BE2C (cell line): ENCODE measurements around the gene KAZN.

ENCODE experiments used
- DNase-seq: peaks from one replicate; pipeline ENCODE4 v3.0.0-alpha.2; 2020
- H3K27me3 ChIP-seq: fragments of 250-450 bp; sonication (Bioruptor Pico); 2 replicates; pipeline ENCODE4 v1.5.1; 2020; ENCODE audit warnings: mild to moderate bottlenecking
- H3K36me3 ChIP-seq: fragments of 250-450 bp; sonication (Bioruptor Pico); 2 replicates; pipeline ENCODE4 v1.5.1; 2020; ENCODE audit warnings: mild to moderate bottlenecking
- H3K4me1 ChIP-seq: fragments of 250-450 bp; sonication (Bioruptor Pico); 2 replicates; pipeline ENCODE4 v1.5.1; 2020
- H3K4me3 ChIP-seq: 2 replicates; pipeline ENCODE4 v1.5.1; 2011; ENCODE audit warnings: low read depth, low read length
- H3K9me3 ChIP-seq: fragments of 250-450 bp; sonication (Bioruptor Pico); 2 replicates; pipeline ENCODE4 v1.5.1; 2020
- CTCF ChIP-seq: IDR thresholded peaks from 2 replicates; pipeline ENCODE4 v1.5.1; 2012; ENCODE audit warnings: mild to moderate bottlenecking, low read depth, low read length

The KAZN gene

GRCh38 chr1:15046487-15047165 lies 448.1 kb downstream of the KAZN start:
- peak; percentile 66 for DNase-seq
- no peaks in the 10 kb centered on the region for H3K27me3 ChIP-seq
- no peaks in the 10 kb centered on the region for H3K4me1 ChIP-seq
- no peak overlapping the region for H3K4me3 ChIP-seq
- TF ChIP-seq CTCF = peak; percentile 79
- H3K36me3 ChIP-seq = no peaks in the 10 kb centered on the region
- no peaks in the 10 kb centered on the region for H3K9me3 ChIP-seq

GRCh38 chr1:15047237-15047636 lies 448.8 kb downstream of the KAZN start:
- TF ChIP-seq CTCF = no peak
- Histone ChIP-seq H3K36me3 (no peaks in the 10 kb centered on the region), H3K4me3 (no peak overlapping the region), H3K27me3 (no peaks in the 10 kb centered on the region), H3K9me3 (no peaks in the 10 kb centered on the region), H3K4me1 (no peaks in the 10 kb centered on the region)
- DNase-seq = no peak

DNA sequence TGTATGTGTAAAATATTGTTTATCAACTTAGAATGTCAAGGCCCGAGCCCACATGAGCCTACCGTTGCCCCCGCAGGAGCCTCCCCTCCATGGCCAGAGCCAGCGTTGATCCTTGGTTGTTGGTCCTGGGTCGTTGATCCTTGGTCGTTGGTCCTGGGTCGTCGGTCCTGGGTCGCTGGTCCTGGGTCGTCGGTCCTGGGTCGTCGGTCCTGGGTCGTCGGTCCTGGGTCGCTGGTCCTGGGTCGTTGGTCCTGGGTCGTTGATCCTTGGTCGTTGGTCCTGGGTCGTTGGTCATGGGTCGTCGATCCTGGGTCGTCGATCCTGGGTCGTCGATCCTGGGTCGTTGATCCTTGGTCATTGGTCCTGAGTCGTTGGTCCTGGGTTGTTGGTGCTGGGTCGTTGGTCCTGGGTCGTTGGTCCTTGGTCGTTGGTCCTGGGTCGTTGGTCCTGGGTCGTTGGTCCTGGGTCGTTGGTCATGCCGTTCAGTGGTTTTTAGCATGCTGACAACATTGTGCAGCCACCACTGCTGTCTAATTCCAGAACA lies 450.0 kb downstream of the KAZN start:
- Histone ChIP-seq H3K4me3 (no peak overlapping the region), H3K36me3 (no peaks in the 10 kb centered on the region), H3K4me1 (no peaks in the 10 kb centered on the region), H3K9me3 (no peaks in the 10 kb centered on the region), H3K27me3 (no peaks in the 10 kb centered on the region)
- DNase-seq = no peak
- TF ChIP-seq CTCF = no peak

DNA sequence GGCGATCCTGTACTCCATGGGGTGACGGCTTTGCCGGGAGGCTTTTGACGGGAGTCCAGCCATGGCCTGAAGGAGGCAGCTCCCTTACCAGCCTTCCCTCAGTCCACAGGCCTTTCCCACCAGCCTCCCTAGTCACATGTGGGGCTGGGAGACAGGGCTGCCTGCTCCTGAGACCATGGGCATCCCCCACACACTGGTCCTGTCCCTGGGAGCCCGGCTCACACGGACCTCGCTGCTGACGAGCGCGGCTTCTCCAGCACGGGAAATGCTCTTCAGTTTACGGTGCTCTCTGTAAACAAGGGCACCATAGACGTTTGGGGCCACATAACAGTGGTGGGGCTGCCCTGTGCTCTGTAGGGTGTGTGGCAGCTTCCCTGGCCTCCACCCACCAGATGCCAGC lies 450.6 kb downstream of the KAZN start:
- TF ChIP-seq CTCF = no peak
- DNase-seq = no peak

GRCh38 chr1:15051882-15052528 lies 453.5 kb downstream of the KAZN start:
- H3K36me3 ChIP-seq = no peaks in the 10 kb centered on the region

More for the DNA sequence above, 450.6 kb downstream of the KAZN start:
- Histone ChIP-seq H3K4me3 (no peak overlapping the region), H3K9me3 (no peaks in the 10 kb centered on the region), H3K4me1 (no peaks in the 10 kb centered on the region), H3K36me3 (no peaks in the 10 kb centered on the region), H3K27me3 (no peaks in the 10 kb centered on the region)

More at GRCh38 chr1:15051882-15052528, 453.5 kb downstream of the KAZN start:
- Histone ChIP-seq H3K9me3 (no peaks in the 10 kb centered on the region), H3K27me3 (no peaks in the 10 kb centered on the region), H3K4me1 (no peaks in the 10 kb centered on the region), H3K4me3 (no peak overlapping the region)
- TF ChIP-seq CTCF = no peak
- no peak for DNase-seq
